Smooth muscle cell (in vitro differentiated cells): ENCODE results near the gene PHYKPL. TPM values are rescaled to one million over a fixed set of nuclear protein-coding genes. Genes with fewer than 3 reads are reported as not detected.

Source experiments
- DNase-seq: peaks from one replicate; lab custom pipeline; 2025; ENCODE audit not compliant: unreplicated experiment; lab: John Stamatoyannopoulos, UW
- H2AFZ ChIP-seq: fragments of 200-600 bp; sonication (generic); 2 replicates; pipeline ENCODE4 v1.6.0; 2016; ENCODE audit warnings: antibody characterized with exemption, low read depth, mild to moderate bottlenecking
- H3F3A ChIP-seq: fragments of 200-600 bp; sonication (generic); 2 replicates; pipeline ENCODE4 v1.6.0; 2017; ENCODE audit warnings: antibody characterized with exemption, low read depth
- H3K27ac ChIP-seq: fragments of 200-600 bp; sonication (generic); 2 replicates; pipeline ENCODE4 v1.5.1; 2016; ENCODE audit warnings: low read depth, mild to moderate bottlenecking
- H3K27me3 ChIP-seq: fragments of 200-600 bp; sonication (generic); 2 replicates; pipeline ENCODE4 v1.6.1; 2016; ENCODE audit warnings: low read depth, mild to moderate bottlenecking
- H3K36me3 ChIP-seq: fragments of 200-600 bp; sonication (generic); 2 replicates; pipeline ENCODE4 v1.5.1; 2016; ENCODE audit warnings: low read depth
- H3K4me1 ChIP-seq: fragments of 200-600 bp; sonication (generic); 2 replicates; pipeline ENCODE4 v1.5.1; 2016; ENCODE audit warnings: low read depth
- H3K4me2 ChIP-seq: fragments of 200-600 bp; sonication (generic); 2 replicates; pipeline ENCODE4 v1.6.0; 2016; ENCODE audit warnings: mild to moderate bottlenecking
- H3K4me3 ChIP-seq: fragments of 200-600 bp; sonication (generic); 2 replicates; pipeline ENCODE4 v1.5.1; 2016; ENCODE audit warnings: mild to moderate bottlenecking
- H3K79me2 ChIP-seq: fragments of 200-600 bp; sonication (generic); 2 replicates; pipeline ENCODE4 v1.6.0; 2016; ENCODE audit warnings: low read depth, mild to moderate bottlenecking
- H3K9ac ChIP-seq: fragments of 200-600 bp; sonication (generic); 2 replicates; pipeline ENCODE4 v1.6.0; 2016; ENCODE audit warnings: low read depth
- H3K9me3 ChIP-seq: fragments of 200-600 bp; sonication (generic); replicated peaks from 2 replicates; pipeline ENCODE4 v1.5.1; 2016; ENCODE audit warnings: low read depth
- H4K20me1 ChIP-seq: fragments of 200-600 bp; sonication (generic); 2 replicates; pipeline ENCODE4 v1.6.0; 2016; ENCODE audit warnings: low read depth
- CTCF ChIP-seq: fragments of 200-600 bp; sonication (generic); IDR thresholded peaks from 2 replicates; pipeline ENCODE4 v1.5.1; 2017; ENCODE audit warnings: borderline replicate concordance, mild to moderate bottlenecking, antibody characterized with exemption; ENCODE audit not compliant: insufficient read depth, poor library complexity, severe bottlenecking
- WGBS: methylation state at CpG from one replicate; pipeline ENCODE4 v1.1.7; 2016; ENCODE audit warnings: low lambda C conversion rate; 5-methylcytosine and 5-hydroxymethylcytosine counted together
- polyA plus RNA-seq: library from polyadenylated mRNA; unstranded; fragments of >200 nt; fragmentation: Nextera tagmentation; extraction: Ambion mirVana; gene quantifications from 2 replicates; pipeline ENCODE4 v1.2.1, GENCODE V29; 2016
- total RNA-seq: library from RNA; depleted of rRNA; stranded (reverse); fragments of >200 nt; gene quantifications from 2 replicates; pipeline ENCODE4 v1.2.3, GENCODE V29; 2014

The PHYKPL gene
- total and polyA plus RNA-seq, 2 experiments from 2014 or later: 15.7 to 27.8 TPM

DNA sequence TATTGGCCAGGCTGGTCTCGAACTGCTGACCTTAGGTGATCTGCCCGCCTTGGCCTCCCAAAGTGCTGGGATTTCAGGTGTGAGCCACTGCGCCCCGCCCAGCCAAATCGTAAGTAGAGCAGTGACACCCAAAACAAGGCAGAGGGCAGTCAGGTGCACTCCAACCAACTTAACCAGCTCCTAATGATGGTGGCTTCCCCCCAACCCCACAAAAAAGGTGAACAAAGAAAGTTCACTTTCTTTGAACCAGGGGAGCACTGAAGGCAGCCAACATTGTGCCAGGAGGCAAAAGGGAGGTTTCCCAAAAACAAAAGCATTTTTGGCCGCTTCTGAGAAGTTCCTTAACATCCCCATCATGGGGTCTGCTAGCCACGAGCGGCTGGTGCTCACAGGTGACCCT, 55.0 kb downstream of the PHYKPL start:
- 83% methylated on average over 8 of the region's 8 CpGs for WGBS
- Histone ChIP-seq H3K4me3 (no peak overlapping the region), H3K9ac (no peak overlapping the region), H3K4me2 (no peak overlapping the region), H3K27me3 (no peaks in the 10 kb centered on the region), H3K27ac (no peak overlapping the region), H3K36me3 (no peaks in the 10 kb centered on the region), H4K20me1 (no peaks in the 10 kb centered on the region), H2AFZ (no peak overlapping the region), H3F3A (no peaks in the 10 kb centered on the region), H3K4me1 (no peaks in the 10 kb centered on the region), H3K79me2 (no peaks in the 10 kb centered on the region), H3K9me3 (no peaks in the 10 kb centered on the region)
- no peak for TF ChIP-seq CTCF
- no peak for DNase-seq

DNA sequence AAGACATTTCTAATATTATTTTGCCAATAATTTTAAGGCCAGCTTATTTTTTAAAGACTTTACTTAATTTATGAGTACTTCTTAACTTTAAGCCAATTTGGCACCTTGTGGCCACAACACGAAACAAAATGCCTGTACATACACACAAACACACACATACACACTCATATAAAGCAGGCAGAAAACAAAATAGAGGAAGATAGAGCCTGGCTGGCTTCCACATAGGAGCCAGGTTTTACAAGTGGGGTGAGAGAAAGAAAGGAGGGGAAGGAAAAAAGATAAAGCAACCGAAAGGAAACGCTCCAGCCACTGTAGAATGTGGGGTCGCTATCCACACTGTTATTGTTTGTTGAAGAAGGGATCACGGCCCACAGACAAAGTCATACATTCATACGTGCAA, 55.8 kb downstream of the PHYKPL start:
- TF ChIP-seq CTCF: no peak
- Histone ChIP-seq H3K79me2 (no peaks in the 10 kb centered on the region), H3K4me3 (no peak overlapping the region), H4K20me1 (no peaks in the 10 kb centered on the region), H3K27me3 (no peaks in the 10 kb centered on the region), H2AFZ (no peak overlapping the region), H3K27ac (no peak overlapping the region), H3K9ac (no peak overlapping the region), H3K4me1 (no peaks in the 10 kb centered on the region), H3K4me2 (no peak overlapping the region), H3F3A (no peaks in the 10 kb centered on the region), H3K36me3 (no peaks in the 10 kb centered on the region), H3K9me3 (no peaks in the 10 kb centered on the region)
- 89% methylated on average over 6 of the region's 6 CpGs for WGBS
- no peak for DNase-seq

- no peaks in the 10 kb centered on the region for H3K27me3 ChIP-seq
- H3K27ac ChIP-seq: no peak overlapping the region
- no peaks in the 10 kb centered on the region for H4K20me1 ChIP-seq
- H3K9me3 ChIP-seq: no peaks in the 10 kb centered on the region
- no peaks in the 10 kb centered on the region for H3K79me2 ChIP-seq
- WGBS: 91% methylated on average over 3 of the region's 3 CpGs
- no peak for TF ChIP-seq CTCF
- no peak overlapping the region for H2AFZ ChIP-seq
- H3K4me2 ChIP-seq: no peak overlapping the region
- no peak overlapping the region for H3K4me3 ChIP-seq
- H3K9ac ChIP-seq: no peak overlapping the region
- no peaks in the 10 kb centered on the region for H3K36me3 ChIP-seq
- DNase-seq: no peak
- H3F3A ChIP-seq: no peaks in the 10 kb centered on the region
- H3K4me1 ChIP-seq: no peaks in the 10 kb centered on the region
Measured at GRCh38 chr5:178174456-178174855, 58.1 kb downstream of the PHYKPL start.

- H3K79me2 ChIP-seq: no peaks in the 10 kb centered on the region
- H3K4me2 ChIP-seq: no peak overlapping the region
Measured at GRCh38 chr5:178170455-178170854, 62.1 kb downstream of the PHYKPL start.

More at GRCh38 chr5:178170455-178170854, 62.1 kb downstream of the PHYKPL start:
- Histone ChIP-seq H3K27ac (no peak overlapping the region), H3K36me3 (no peaks in the 10 kb centered on the region), H3K4me3 (no peak overlapping the region), H3K4me1 (no peaks in the 10 kb centered on the region), H3K27me3 (no peaks in the 10 kb centered on the region), H3K9me3 (no peaks in the 10 kb centered on the region), H3K9ac (no peak overlapping the region), H3F3A (no peaks in the 10 kb centered on the region), H4K20me1 (no peaks in the 10 kb centered on the region), H2AFZ (no peak overlapping the region)
- 84% methylated on average over 2 of the region's 2 CpGs for WGBS
- DNase-seq: no peak
- TF ChIP-seq CTCF: no peak
